ENCODE data around the gene DNAH11.

The DNAH11 gene

DNA sequence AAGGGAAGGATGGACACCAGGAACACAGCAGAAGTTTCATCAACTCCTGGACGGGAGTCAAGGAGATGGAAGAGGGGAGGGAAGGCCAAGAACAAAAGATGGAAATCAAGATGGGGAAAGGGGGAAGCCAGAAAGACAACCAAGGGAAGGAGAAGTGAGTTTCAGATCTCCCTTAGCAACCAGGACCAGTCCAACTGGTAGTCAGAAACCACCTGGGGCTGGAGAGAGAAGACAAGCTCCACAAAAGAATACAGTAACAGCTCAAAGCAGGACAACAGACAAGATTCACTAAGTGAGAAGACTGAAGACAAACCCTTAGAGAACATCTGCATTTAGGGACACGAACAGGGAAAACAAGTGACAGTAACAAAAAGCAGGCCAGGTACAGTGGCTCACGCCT lies 372.3 kb downstream of the DNAH11 start:
- Histone ChIP-seq H3K36me3 (peaks cover 2% of the 10 kb centered on the region), H3K4me1 (no peaks in the 10 kb centered on the region), H3K27me3 (no peaks in the 10 kb centered on the region), H3K9me3 (no peaks in the 10 kb centered on the region), H3K4me3 (ENCODE audit: low read depth, low read length) (no peak overlapping the region)
- DNase-seq, result no peak
- TF ChIP-seq, protein P1, sequence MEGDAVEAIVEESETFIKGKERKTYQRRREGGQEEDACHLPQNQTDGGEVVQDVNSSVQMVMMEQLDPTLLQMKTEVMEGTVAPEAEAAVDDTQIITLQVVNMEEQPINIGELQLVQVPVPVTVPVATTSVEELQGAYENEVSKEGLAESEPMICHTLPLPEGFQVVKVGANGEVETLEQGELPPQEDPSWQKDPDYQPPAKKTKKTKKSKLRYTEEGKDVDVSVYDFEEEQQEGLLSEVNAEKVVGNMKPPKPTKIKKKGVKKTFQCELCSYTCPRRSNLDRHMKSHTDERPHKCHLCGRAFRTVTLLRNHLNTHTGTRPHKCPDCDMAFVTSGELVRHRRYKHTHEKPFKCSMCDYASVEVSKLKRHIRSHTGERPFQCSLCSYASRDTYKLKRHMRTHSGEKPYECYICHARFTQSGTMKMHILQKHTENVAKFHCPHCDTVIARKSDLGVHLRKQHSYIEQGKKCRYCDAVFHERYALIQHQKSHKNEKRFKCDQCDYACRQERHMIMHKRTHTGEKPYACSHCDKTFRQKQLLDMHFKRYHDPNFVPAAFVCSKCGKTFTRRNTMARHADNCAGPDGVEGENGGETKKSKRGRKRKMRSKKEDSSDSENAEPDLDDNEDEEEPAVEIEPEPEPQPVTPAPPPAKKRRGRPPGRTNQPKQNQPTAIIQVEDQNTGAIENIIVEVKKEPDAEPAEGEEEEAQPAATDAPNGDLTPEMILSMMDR (IDR thresholded peaks at IDR 0.05; ENCODE audit: low read depth, low read length), result no peak

DNA sequence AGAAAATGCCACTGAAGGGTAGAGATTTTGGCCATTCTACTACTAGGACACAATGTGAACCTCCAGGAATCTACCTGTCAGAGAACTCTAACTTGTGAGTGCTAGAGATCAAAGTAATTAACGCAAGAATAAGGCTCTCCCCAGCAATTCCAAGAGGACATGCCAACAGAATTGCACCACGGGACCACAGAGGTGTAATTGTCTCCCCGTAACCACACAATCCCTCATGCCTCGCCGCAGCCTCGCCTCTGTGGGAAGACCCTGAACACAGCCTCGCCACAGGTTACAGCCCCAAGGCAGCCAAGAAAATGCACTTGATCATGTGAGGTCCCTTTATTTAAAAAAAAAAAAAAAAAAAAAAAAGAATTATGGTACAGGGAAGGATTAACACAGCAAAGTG lies 373.3 kb downstream of the DNAH11 start:
- Histone ChIP-seq H3K4me1 (no peaks in the 10 kb centered on the region), H3K4me3 (ENCODE audit: low read depth, low read length) (no peak overlapping the region), H3K9me3 (no peaks in the 10 kb centered on the region), H3K36me3 (peaks cover 2% of the 10 kb centered on the region), H3K27me3 (no peaks in the 10 kb centered on the region)
- TF ChIP-seq, protein P1 (IDR thresholded peaks at IDR 0.05; ENCODE audit: low read depth, low read length), result no peak
- no peak for DNase-seq

DNA sequence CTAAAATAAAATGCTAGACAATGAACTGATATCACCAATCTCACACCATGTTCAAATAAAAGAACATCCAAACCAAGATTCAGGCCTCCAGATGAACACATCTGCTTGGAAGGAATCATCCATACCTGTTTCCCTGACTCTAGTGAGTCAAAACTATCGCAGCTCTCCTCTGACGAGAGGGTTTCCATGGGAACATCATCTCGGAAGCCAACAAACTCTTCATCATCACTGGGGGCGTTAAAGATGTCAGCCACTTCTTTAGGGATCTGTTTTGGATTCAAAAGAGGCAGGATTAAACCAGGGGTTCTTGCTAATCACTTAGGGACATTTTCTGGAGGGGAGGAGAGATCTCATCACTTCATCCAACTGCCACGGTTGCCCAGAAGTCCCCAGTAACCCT lies 373.8 kb downstream of the DNAH11 start:
- no peak overlapping the region for H3K4me3 ChIP-seq (ENCODE audit: low read depth, low read length)
- H3K27me3 ChIP-seq, result no peaks in the 10 kb centered on the region
- H3K9me3 ChIP-seq, result no peaks in the 10 kb centered on the region
- H3K4me1 ChIP-seq, result no peaks in the 10 kb centered on the region
- peaks cover 2% of the 10 kb centered on the region for H3K36me3 ChIP-seq
- no peak for DNase-seq
- TF ChIP-seq, protein P1 (IDR thresholded peaks at IDR 0.05; ENCODE audit: low read depth, low read length), result no peak

DNA sequence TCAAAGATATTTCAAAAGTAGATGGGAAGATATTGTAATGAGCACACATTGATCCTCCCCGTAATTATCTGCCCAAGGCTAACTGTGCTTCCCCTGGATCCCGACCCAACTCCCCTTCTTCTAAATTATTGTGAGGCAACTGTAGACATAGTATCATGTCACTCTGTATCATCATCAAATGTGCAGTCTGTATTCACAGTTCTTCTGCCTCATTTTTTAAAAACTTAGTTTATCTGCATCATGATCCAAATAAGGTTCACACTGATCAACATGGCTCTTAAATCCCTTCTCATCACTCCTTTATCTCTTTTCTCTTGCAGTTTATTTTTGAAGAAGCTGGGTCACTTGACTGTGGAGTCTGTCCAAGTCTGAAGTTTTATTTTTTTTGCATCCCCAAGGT lies 375.4 kb downstream of the DNAH11 start:
- TF ChIP-seq, protein P1 (IDR thresholded peaks at IDR 0.05; ENCODE audit: low read depth, low read length), result no peak
- Histone ChIP-seq H3K27me3 (no peaks in the 10 kb centered on the region), H3K9me3 (no peaks in the 10 kb centered on the region), H3K36me3 (peaks cover 2% of the 10 kb centered on the region; the same call in 1 of the 2 replicates), H3K4me1 (no peaks in the 10 kb centered on the region), H3K4me3 (ENCODE audit: low read depth, low read length) (no peak overlapping the region)
- no peak for DNase-seq

DNA sequence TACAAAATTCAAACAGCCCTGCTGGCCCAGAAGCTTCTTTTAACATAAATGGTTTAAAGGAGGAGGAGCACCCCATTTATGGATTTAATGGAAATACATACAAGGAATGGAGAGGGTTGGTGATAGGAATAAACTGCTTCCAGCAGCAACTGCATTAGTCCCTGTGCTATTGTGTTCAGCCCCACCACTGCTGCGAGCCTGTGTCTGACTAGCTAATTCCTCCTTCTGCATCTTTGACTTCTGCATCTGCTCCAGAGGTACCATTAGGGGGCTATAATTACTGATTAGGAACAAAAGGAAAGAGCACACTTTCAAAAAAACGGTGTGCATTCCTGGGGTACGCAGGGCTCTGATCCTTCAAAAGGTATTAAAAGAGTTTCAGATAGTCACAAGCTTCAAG lies 378.1 kb downstream of the DNAH11 start:
- no peak overlapping the region for H3K4me3 ChIP-seq (ENCODE audit: low read depth, low read length)
- H3K36me3 ChIP-seq, result no peaks in the 10 kb centered on the region
- no peaks in the 10 kb centered on the region for H3K4me1 ChIP-seq
- H3K27me3 ChIP-seq, result no peaks in the 10 kb centered on the region
- no peaks in the 10 kb centered on the region for H3K9me3 ChIP-seq
- no peak for DNase-seq
- TF ChIP-seq, protein P1 (IDR thresholded peaks at IDR 0.05; ENCODE audit: low read depth, low read length), result no peak

DNA sequence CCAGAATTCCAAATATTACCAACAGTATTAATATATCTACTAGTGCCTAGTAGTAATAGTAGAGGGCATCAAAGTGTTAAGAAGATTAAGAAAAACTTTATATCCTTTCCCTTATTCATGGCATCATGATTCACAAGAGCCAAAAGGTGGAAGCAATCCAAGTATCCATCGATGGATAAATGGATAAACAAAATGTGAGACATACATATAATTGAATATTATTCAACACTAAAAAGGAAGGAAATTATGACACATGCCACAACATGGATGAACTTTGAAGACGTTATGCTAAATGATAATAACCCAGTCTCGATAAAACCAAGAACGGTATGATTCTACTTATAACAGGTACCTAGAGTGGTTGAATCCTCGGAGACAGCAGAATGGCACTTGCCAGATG lies 379.8 kb downstream of the DNAH11 start:
- no peaks in the 10 kb centered on the region for H3K9me3 ChIP-seq
- no peaks in the 10 kb centered on the region for H3K4me1 ChIP-seq
- H3K36me3 ChIP-seq, result no peaks in the 10 kb centered on the region
- no peak for DNase-seq
- no peak overlapping the region for H3K4me3 ChIP-seq (ENCODE audit: low read depth, low read length)
- TF ChIP-seq, protein P1 (IDR thresholded peaks at IDR 0.05; ENCODE audit: low read depth, low read length), result no peak
- no peaks in the 10 kb centered on the region for H3K27me3 ChIP-seq

Measured in BE2C (cell line).